Mesothelial cell of epicardium (in vitro differentiated cells): ENCODE measurements around the gene AQP5. TPM values are rescaled to one million over a fixed set of nuclear protein-coding genes. Genes with fewer than 3 reads are reported as not detected.

Experiments used
- DNase-seq, 2 experiments: peaks; one replicate each; pipeline ENCODE4 v3.0.0; 2021; ENCODE audit warnings: low spot score in 2 of 2; ENCODE audit not compliant: unreplicated experiment in 2 of 2
- H3K27ac Mint-ChIP-seq: 2 replicates; pipeline ENCODE4 v1.8.0; 2021; ENCODE audit warnings: mixed read lengths
- H3K27me3 Mint-ChIP-seq: 2 replicates; pipeline ENCODE4 v1.8.0; 2021; ENCODE audit warnings: low read depth, mixed read lengths
- H3K36me3 Mint-ChIP-seq: 2 replicates; pipeline ENCODE4 v1.8.0; 2021; ENCODE audit warnings: mixed read lengths
- H3K4me1 Mint-ChIP-seq: 2 replicates; pipeline ENCODE4 v1.8.0; 2021; ENCODE audit warnings: mixed read lengths
- H3K4me3 Mint-ChIP-seq: 2 replicates; pipeline ENCODE4 v1.8.0; 2021; ENCODE audit warnings: mild to moderate bottlenecking, moderate library complexity, mixed read lengths
- H3K9me3 Mint-ChIP-seq: 2 replicates; pipeline ENCODE4 v1.8.0; 2021; ENCODE audit warnings: mixed read lengths
- CTCF ChIP-seq: fragments of 200-600 bp; sonication (generic); IDR thresholded peaks from one replicate; pipeline ENCODE4 v1.5.0; 2021; ENCODE audit warnings: antibody characterized with exemption; ENCODE audit not compliant: unreplicated experiment
- total RNA-seq: library from RNA; stranded (reverse); gene quantifications from 3 replicates; pipeline ENCODE4 v1.2.1, GENCODE V29; 2021

Gene AQP5
- total RNA-seq, 1 donor from 2014 or later, result 0.16 TPM

- no peaks in the 10 kb centered on the region for H3K36me3 Mint-ChIP-seq
- no peak overlapping the region for H3K4me3 Mint-ChIP-seq
- TF ChIP-seq CTCF, result no peak
- H3K27me3 Mint-ChIP-seq, result peaks cover 26% of the 10 kb centered on the region
- H3K9me3 Mint-ChIP-seq, result no peaks in the 10 kb centered on the region
- no peak for DNase-seq
- no peak overlapping the region for H3K27ac Mint-ChIP-seq
- H3K4me1 Mint-ChIP-seq, result peaks cover 5% of the 10 kb centered on the region
Observed at GRCh38 chr12:49970658-49971057, 9.0 kb downstream of the AQP5 start.

- TF ChIP-seq CTCF, result no peak
- Mint-ChIP-seq H3K27me3 (peaks cover 25% of the 10 kb centered on the region), H3K4me3 (no peak overlapping the region), H3K36me3 (no peaks in the 10 kb centered on the region), H3K27ac (no peak overlapping the region), H3K9me3 (no peaks in the 10 kb centered on the region), H3K4me1 (peaks cover 5% of the 10 kb centered on the region)
- no peak for DNase-seq
Observed at GRCh38 chr12:49971141-49971540, 9.5 kb downstream of the AQP5 start.

- no peak for DNase-seq
- Mint-ChIP-seq H3K36me3 (no peaks in the 10 kb centered on the region), H3K4me1 (peaks cover 3% of the 10 kb centered on the region), H3K9me3 (no peaks in the 10 kb centered on the region), H3K27ac (no peak overlapping the region), H3K4me3 (no peak overlapping the region), H3K27me3 (peaks cover 17% of the 10 kb centered on the region)
- TF ChIP-seq CTCF, result no peak
Observed at GRCh38 chr12:49972129-49972528, 10.5 kb downstream of the AQP5 start.

- no peak for TF ChIP-seq CTCF
- Mint-ChIP-seq H3K36me3 (no peaks in the 10 kb centered on the region), H3K4me1 (peaks cover 2% of the 10 kb centered on the region), H3K27ac (no peak within 1 kb of the TSS), H3K4me3 (no peak within 1 kb of the TSS), H3K9me3 (no peaks in the 10 kb centered on the region), H3K27me3 (peaks cover 17% of the 10 kb centered on the region)
- DNase-seq, result no peak
Observed at GRCh38 chr12:49972641-49973360, 11.1 kb downstream of the AQP5 start, which contains the start of gene AQP6. Gene AQP6 (plus strand): TSS chr12:49972947. CDS start chr12:49973174, 227 bp downstream.

GRCh38 chr12:49973361-49973830 lies 11.7 kb downstream of the AQP5 start:
- Mint-ChIP-seq H3K36me3 (no peaks in the 10 kb centered on the region), H3K4me3 (no peak overlapping the region), H3K9me3 (no peaks in the 10 kb centered on the region), H3K4me1 (peaks cover 7% of the 10 kb centered on the region), H3K27ac (no peak overlapping the region), H3K27me3 (peaks cover 11% of the 10 kb centered on the region)
- no peak for DNase-seq
- TF ChIP-seq CTCF, result no peak
